A673 (cell line): ENCODE measurements around the gene ATP13A1.

ENCODE experiments used
- CTCF ChIP-seq: fragments of 300-800, 200-600 bp; sonication (generic); conservative IDR thresholded peaks from 2 replicates; pipeline ENCODE4 v1.5.1; 2017; ENCODE audit warnings: low read depth, mild to moderate bottlenecking, antibody characterized with exemption, low read length, moderate library complexity, mixed read lengths
- EZH2 ChIP-seq: fragments of 200-600 bp; sonication (generic); IDR thresholded peaks from 2 replicates; pipeline ENCODE4 v1.6.1; 2017; ENCODE audit warnings: borderline replicate concordance, low read depth, mild to moderate bottlenecking, mixed read lengths, antibody characterized with exemption, low read length; ENCODE audit not compliant: poor library complexity, severe bottlenecking

GRCh38 chr19:19696386-19696785 is 32.9 kb upstream of the ATP13A1 start:
- no peak for TF ChIP-seq CTCF
- no peak for TF ChIP-seq EZH2
